Measurements from ENCODE around the gene PTPRU.

The PTPRU gene

GRCh38 chr1:29264773-29265389 is 28.6 kb downstream of the PTPRU start:
- no peak for ATAC-seq
- no peak for TF ChIP-seq CREB5 (CRISPR knock-in tag; IDR thresholded peaks at IDR 0.05; ENCODE audit: low read depth)
- TF ChIP-seq GLIS3 (CRISPR knock-in tag; IDR thresholded peaks at IDR 0.05), result no peak
- TF ChIP-seq BACH2 (CRISPR knock-in tag; IDR thresholded peaks at IDR 0.05; ENCODE audit: borderline replicate concordance), result no peak
- no peak for TF ChIP-seq SNAI2 (CRISPR knock-in tag; IDR thresholded peaks at IDR 0.05)
- no peak for TF ChIP-seq RARB (CRISPR knock-in tag; IDR thresholded peaks at IDR 0.05)
- TF ChIP-seq ZNF8 (CRISPR knock-in tag; IDR thresholded peaks at IDR 0.05), result no peak
- TF ChIP-seq ZFP3 (CRISPR knock-in tag; IDR thresholded peaks at IDR 0.05), result no peak
- TF ChIP-seq POU6F1 (CRISPR knock-in tag; IDR thresholded peaks at IDR 0.05; ENCODE audit: borderline replicate concordance, low read depth), result no peak
- no peak for TF ChIP-seq CSDC2 (CRISPR knock-in tag; IDR thresholded peaks at IDR 0.05)
- no peak for TF ChIP-seq TCF4 (CRISPR knock-in tag; IDR thresholded peaks at IDR 0.05; ENCODE audit: borderline replicate concordance)
- TF ChIP-seq ZNF565 (CRISPR knock-in tag; conservative IDR thresholded peaks at IDR 0.05; ENCODE audit: low read depth), result no peak
- no peak for TF ChIP-seq ZC3H10 (CRISPR knock-in tag; IDR thresholded peaks at IDR 0.05)
- no peak for TF ChIP-seq ESRRG (CRISPR knock-in tag; IDR thresholded peaks at IDR 0.05)

GRCh38 chr1:29266912-29267311 is 30.6 kb downstream of the PTPRU start:
- no peak for ATAC-seq
- TF ChIP-seq CSDC2 (CRISPR knock-in tag; IDR thresholded peaks at IDR 0.05), result no peak
- no peak for TF ChIP-seq PPARA (CRISPR knock-in tag; IDR thresholded peaks at IDR 0.05; ENCODE audit: borderline replicate concordance)
- TF ChIP-seq ZFP30 (CRISPR knock-in tag; IDR thresholded peaks at IDR 0.05), result no peak
- TF ChIP-seq GLIS3 (CRISPR knock-in tag; IDR thresholded peaks at IDR 0.05), result no peak
- TF ChIP-seq RARB (CRISPR knock-in tag; IDR thresholded peaks at IDR 0.05), result no peak
- no peak for TF ChIP-seq ESRRG (CRISPR knock-in tag; IDR thresholded peaks at IDR 0.05)
- no peak for TF ChIP-seq ISL1 (CRISPR knock-in tag; IDR thresholded peaks at IDR 0.05)
- no peak for TF ChIP-seq PATZ1 (CRISPR knock-in tag; IDR thresholded peaks at IDR 0.05; ENCODE audit: borderline replicate concordance)
- no peak for TF ChIP-seq OSR1 (CRISPR knock-in tag; IDR thresholded peaks at IDR 0.05)
- TF ChIP-seq TSHZ2 (CRISPR knock-in tag; IDR thresholded peaks at IDR 0.05), result no peak
- no peak for TF ChIP-seq POU6F1 (CRISPR knock-in tag; IDR thresholded peaks at IDR 0.05; ENCODE audit: borderline replicate concordance, low read depth)
- TF ChIP-seq ZC3H10 (CRISPR knock-in tag; IDR thresholded peaks at IDR 0.05), result no peak
- no peak for TF ChIP-seq TCF4 (CRISPR knock-in tag; IDR thresholded peaks at IDR 0.05; ENCODE audit: borderline replicate concordance)
- TF ChIP-seq CREB5 (CRISPR knock-in tag; IDR thresholded peaks at IDR 0.05; ENCODE audit: low read depth), result no peak

All from SK-N-SH treated with all-trans-retinoic acid at 6 μM for 48 hours (cell line).